Esophagus (tissue), 2 donors: ENCODE measurements around the gene OXNAD1. TPM values are rescaled to one million over a fixed set of nuclear protein-coding genes. Genes with fewer than 3 reads are reported as not detected.
A peak's percentile ranks its signal among the peaks of the same experiment; 100 is the strongest.

ENCODE experiments used
- H3K27ac ChIP-seq, 2 donors: one replicate each; pipeline ENCODE4 v1.5.1; 2013; ENCODE audit warnings: low read depth in 2 of 2, mild to moderate bottlenecking in 2 of 2, inconsistent platforms in 1 of 2, low read length in 1 of 2, moderate library complexity in 1 of 2
- H3K27me3 ChIP-seq, 2 donors: one replicate each; pipeline ENCODE4 v1.6.1; 2013; ENCODE audit warnings: low read length in 2 of 2, control low read depth in 1 of 2, mild to moderate bottlenecking in 1 of 2; ENCODE audit not compliant: insufficient read depth in 2 of 2, control insufficient read depth in 1 of 2
- H3K36me3 ChIP-seq, 2 donors: one replicate each; pipeline ENCODE4 v1.6.1; 2013; ENCODE audit warnings: low read length in 1 of 2; ENCODE audit not compliant: control insufficient read depth in 2 of 2, insufficient read depth in 2 of 2
- H3K4me1 ChIP-seq, 2 donors: one replicate each; pipeline ENCODE4 v1.6.1; 2013; ENCODE audit warnings: low read length in 1 of 2; ENCODE audit not compliant: control insufficient read depth in 2 of 2, insufficient read depth in 2 of 2
- H3K4me3 ChIP-seq, 2 donors: one replicate each; pipeline ENCODE4 v1.5.1; 2013; ENCODE audit warnings: low read length in 2 of 2, mild to moderate bottlenecking in 2 of 2, low read depth in 1 of 2, moderate library complexity in 1 of 2
- H3K9me3 ChIP-seq, 2 donors: one replicate each; pipeline ENCODE4 v1.6.1; 2013; ENCODE audit warnings: mild to moderate bottlenecking in 2 of 2, low read depth in 1 of 2, low read length in 1 of 2, moderate library complexity in 1 of 2; ENCODE audit not compliant: control insufficient read depth in 2 of 2, insufficient read depth in 1 of 2
- WGBS, 2 donors: extraction: QIAGEN DNeasy Blood & Tissue Kit; methylation state at CpG; one replicate each; pipeline ENCODE4 v1.1.7; 2013; 5-methylcytosine and 5-hydroxymethylcytosine counted together
- polyA plus RNA-seq, 2 donors: library from polyadenylated mRNA; stranded (reverse); fragments of 200-250 nt; gene quantifications; one replicate each; pipeline ENCODE4 v1.2.3, GENCODE V29; 2013
- donor health status: healthy with polysubstance abuse.
- donor health status: Bipolar disorder and iron deficiency.

OXNAD1 gene
- polyA plus RNA-seq, 2 donors = 4.9 to 6.6 TPM

- Histone ChIP-seq H3K4me1 (no peaks in the 10 kb centered on the region), H3K36me3 (peaks cover 2% of the 10 kb centered on the region in 2 donors), H3K27ac (no peak overlapping the region), H3K4me3 (no peak overlapping the region), H3K9me3 (no peaks in the 10 kb centered on the region), H3K27me3 (no peaks in the 10 kb centered on the region)
- WGBS, 2 donors = 71 to 81% methylated on average over 6 of the region's 6 CpGs
Observed at GRCh38 chr3:16298891-16299290, 33.9 kb downstream of the OXNAD1 start.

- Histone ChIP-seq H3K27me3 (no peaks in the 10 kb centered on the region), H3K4me1 (no peaks in the 10 kb centered on the region), H3K9me3 (no peaks in the 10 kb centered on the region), H3K27ac (peak overlapping the region in 1 of 2 donors; percentile 11), H3K36me3 (peaks cover 2% of the 10 kb centered on the region in 2 donors), H3K4me3 (no peak overlapping the region)
- 72 to 76% methylated on average over 3 of the region's 3 CpGs for WGBS, 2 donors
Observed at GRCh38 chr3:16299746-16300145, 34.7 kb downstream of the OXNAD1 start.

GRCh38 chr3:16300307-16300706 lies 35.3 kb downstream of the OXNAD1 start:
- H3K36me3 ChIP-seq = peaks cover 4 to 6% of the 10 kb centered on the region in 2 donors
- H3K4me3 ChIP-seq = no peak overlapping the region
- H3K27ac ChIP-seq = peak overlapping the region in 1 of 2 donors; percentile 6
- H3K27me3 ChIP-seq = no peaks in the 10 kb centered on the region
- WGBS, 2 donors = 67 to 75% methylated on average over 2 of the region's 2 CpGs
- H3K9me3 ChIP-seq = no peaks in the 10 kb centered on the region
- no peaks in the 10 kb centered on the region for H3K4me1 ChIP-seq

GRCh38 chr3:16300881-16301359 lies 35.9 kb downstream of the OXNAD1 start:
- Histone ChIP-seq H3K27me3 (no peaks in the 10 kb centered on the region), H3K36me3 (peaks cover 6 to 7% of the 10 kb centered on the region in 2 donors), H3K4me3 (no peak overlapping the region), H3K9me3 (no peaks in the 10 kb centered on the region), H3K4me1 (no peaks in the 10 kb centered on the region), H3K27ac (peak overlapping the region in 1 of 2 donors; percentile 1)
- WGBS, 2 donors = 71 to 80% methylated on average over 2 of the region's 2 CpGs

- no peaks in the 10 kb centered on the region for H3K27me3 ChIP-seq
- H3K27ac ChIP-seq = no peak overlapping the region
- peaks cover 6% of the 10 kb centered on the region in 2 donors for H3K36me3 ChIP-seq
- 57 to 62% methylated on average over 6 of the region's 6 CpGs for WGBS, 2 donors
- no peaks in the 10 kb centered on the region for H3K9me3 ChIP-seq
- H3K4me1 ChIP-seq = no peaks in the 10 kb centered on the region
- H3K4me3 ChIP-seq = no peak overlapping the region
Observed at GRCh38 chr3:16301507-16301906, 36.5 kb downstream of the OXNAD1 start.

GRCh38 chr3:16302082-16302631 lies 37.1 kb downstream of the OXNAD1 start:
- WGBS, 2 donors = 76 to 86% methylated on average over 6 of the region's 6 CpGs
- peaks cover 6% of the 10 kb centered on the region in 2 donors for H3K36me3 ChIP-seq
- H3K9me3 ChIP-seq = no peaks in the 10 kb centered on the region
- no peaks in the 10 kb centered on the region for H3K27me3 ChIP-seq
- no peak overlapping the region for H3K4me3 ChIP-seq
- H3K27ac ChIP-seq = no peak overlapping the region
- H3K4me1 ChIP-seq = no peaks in the 10 kb centered on the region

- Histone ChIP-seq H3K27ac (no peak overlapping the region), H3K36me3 (peaks cover 6% of the 10 kb centered on the region in 2 donors), H3K4me1 (no peaks in the 10 kb centered on the region), H3K4me3 (no peak overlapping the region), H3K9me3 (no peaks in the 10 kb centered on the region), H3K27me3 (no peaks in the 10 kb centered on the region)
- 67 to 78% methylated on average over 2 of the region's 2 CpGs for WGBS, 2 donors
Observed at GRCh38 chr3:16303037-16303575, 38.1 kb downstream of the OXNAD1 start.

- no peak overlapping the region for H3K27ac ChIP-seq
- 86 to 90% methylated on average over 2 of the region's 2 CpGs for WGBS, 2 donors
- peaks cover 6% of the 10 kb centered on the region in 2 donors for H3K36me3 ChIP-seq
Observed at GRCh38 chr3:16304061-16305010, 39.3 kb downstream of the OXNAD1 start.

GRCh38 chr3:16305111-16305541 lies 40.1 kb downstream of the OXNAD1 start:
- 80 to 83% methylated on average over 7 of the region's 7 CpGs for WGBS, 2 donors
- no peak overlapping the region for H3K4me3 ChIP-seq
- H3K36me3 ChIP-seq = peaks cover 6% of the 10 kb centered on the region in 2 donors
- H3K27me3 ChIP-seq = no peaks in the 10 kb centered on the region
- H3K27ac ChIP-seq = peak overlapping the region in 1 of 2 donors; percentile 40
- no peaks in the 10 kb centered on the region for H3K9me3 ChIP-seq
- no peaks in the 10 kb centered on the region for H3K4me1 ChIP-seq

More at GRCh38 chr3:16304061-16305010, 39.3 kb downstream of the OXNAD1 start:
- H3K4me3 ChIP-seq = no peak overlapping the region
- no peaks in the 10 kb centered on the region for H3K27me3 ChIP-seq
- H3K9me3 ChIP-seq = no peaks in the 10 kb centered on the region
- no peaks in the 10 kb centered on the region for H3K4me1 ChIP-seq
